Keratinocyte (primary cell): Measurements from ENCODE around the gene EML5. TPM values are rescaled to one million over a fixed set of nuclear protein-coding genes. Genes with fewer than 3 reads are reported as not detected.

Experiments used
- DNase-seq: peaks from one replicate; pipeline ENCODE4 v3.0.0-alpha.2; 2011; ENCODE audit warnings: low read depth, missing footprints, low spot score
- FAIRE-seq: peaks from 2 replicates; lab custom pipeline; 2011; peaks lifted over from hg19 to GRCh38; lab: Jason Lieb, UNC
- H2AFZ ChIP-seq: 2 replicates; pipeline ENCODE4 v1.6.0; 2012; ENCODE audit warnings: low read length, control low read depth, inconsistent platforms; ENCODE audit not compliant: control insufficient read depth
- H3K27ac ChIP-seq: 2 replicates; pipeline ENCODE4 v1.5.1; 2011; ENCODE audit warnings: low read length; ENCODE audit not compliant: control insufficient read depth, insufficient read depth
- H3K27me3 ChIP-seq: 3 replicates; pipeline ENCODE4 v1.6.0; 2011; ENCODE audit warnings: low read length; ENCODE audit not compliant: control insufficient read depth, insufficient read depth; ENCODE audit errors: extremely low read depth
- H3K36me3 ChIP-seq, 2 experiments: 2 replicates in 1 of 2; 3 replicates in 1 of 2; pipeline ENCODE4 v1.5.1; 2011; ENCODE audit warnings: low read length in 2 of 2, mild to moderate bottlenecking in 1 of 2; ENCODE audit not compliant: control insufficient read depth in 2 of 2, insufficient read depth in 2 of 2; ENCODE audit errors: extremely low read depth in 1 of 2
- H3K4me1 ChIP-seq: 3 replicates; pipeline ENCODE4 v1.5.1; 2011; ENCODE audit warnings: low read length; ENCODE audit not compliant: control insufficient read depth, insufficient read depth; ENCODE audit errors: extremely low read depth
- H3K4me2 ChIP-seq: 3 replicates; pipeline ENCODE4 v1.6.0; 2011; ENCODE audit warnings: low read depth, low read length; ENCODE audit not compliant: control insufficient read depth, insufficient read depth; ENCODE audit errors: extremely low read depth
- H3K4me3 ChIP-seq, 3 experiments: fragments of 200-600 bp in 1 of 3; sonication (generic) in 1 of 3; 2 replicates in 2 of 3; 3 replicates in 1 of 3; pipeline ENCODE4 v1.5.1; 2011 to 2016; ENCODE audit warnings: low read length in 3 of 3, mild to moderate bottlenecking in 3 of 3, control low read depth in 2 of 3, inconsistent platforms in 1 of 3, low read depth in 1 of 3, mixed read lengths in 1 of 3, mixed run types in 1 of 3, moderate library complexity in 1 of 3; ENCODE audit not compliant: control insufficient read depth in 2 of 3, insufficient read depth in 2 of 3; ENCODE audit errors: extremely low read depth in 1 of 3
- H3K79me2 ChIP-seq: 2 replicates; pipeline ENCODE4 v1.6.0; 2012; ENCODE audit warnings: low read length; ENCODE audit not compliant: control insufficient read depth, insufficient read depth
- H3K9ac ChIP-seq: 3 replicates; pipeline ENCODE4 v1.6.0; 2011; ENCODE audit warnings: low read length; ENCODE audit not compliant: control insufficient read depth, insufficient read depth; ENCODE audit errors: extremely low read depth
- H3K9me1 ChIP-seq: 3 replicates; pipeline ENCODE4 v1.6.0; 2011; ENCODE audit warnings: low read length; ENCODE audit not compliant: control insufficient read depth, insufficient read depth; ENCODE audit errors: extremely low read depth
- H3K9me3 ChIP-seq: 2 replicates; pipeline ENCODE4 v1.5.1; 2012; ENCODE audit warnings: low read depth, low read length; ENCODE audit not compliant: control insufficient read depth
- H4K20me1 ChIP-seq: 3 replicates; pipeline ENCODE4 v1.6.0; 2011; ENCODE audit warnings: low read length; ENCODE audit not compliant: control insufficient read depth, insufficient read depth; ENCODE audit errors: extremely low read depth
- CTCF ChIP-seq, 3 experiments: IDR thresholded peaks in 1 of 3; conservative IDR thresholded peaks in 1 of 3; optimal IDR thresholded peaks in 1 of 3; 2 replicates in 2 of 3; 3 replicates in 1 of 3; pipeline versions ENCODE3 to v1.5.1; 2011; ENCODE audit warnings: low read length in 3 of 3, mild to moderate bottlenecking in 3 of 3, moderate library complexity in 2 of 3, control low read depth in 1 of 3, inconsistent platforms in 1 of 3; ENCODE audit not compliant: insufficient read depth in 2 of 3; ENCODE audit errors: extremely low read depth in 1 of 3
- EZH2 ChIP-seq: IDR thresholded peaks from one replicate; pipeline ENCODE4 v1.6.1; 2012; ENCODE audit warnings: inconsistent platforms, mild to moderate bottlenecking, low read length, moderate library complexity
- dilution Hi-C: fragments of 300-500 bp; cut with MboI; formaldehyde crosslinking; loops from one replicate; pipeline ENCODE4 v1.7.0; 2020; ENCODE audit warnings: low sequenced_read_pairs; ENCODE audit not compliant: extremely low pct_ligation_motif_present
- polyA plus RNA-seq, 5 experiments: library from polyadenylated mRNA; depleted of rRNA in 3 of 5; stranded (reverse) in 3 of 5; stranded (forward) in 1 of 5; unstranded in 1 of 5; fragments of >200 nt; gene quantifications; 1 replicate in 1 of 5; 2 replicates in 3 of 5; 3 replicates in 1 of 5; pipeline versions ENCODE4 v1.2.1 to v1.2.3, GENCODE V29; 2011 to 2012; ENCODE audit warnings: missing spikeins in 2 of 5, low read depth in 1 of 5, low replicate concordance in 1 of 5

EML5 gene
- polyA plus RNA-seq, 1 donor (not counting 4 experiments of a cell fraction or from before 2014, with no cell fraction given), result 1.4 TPM

- DNase-seq, result no peak
- no peak overlapping the region for H2AFZ ChIP-seq
- TF ChIP-seq EZH2 (no peak), CTCF (optimal IDR thresholded peaks at IDR 0.05 in 1 of 3, IDR thresholded peaks at IDR 0.05 in 1 of 3, conservative IDR thresholded peaks at IDR 0.05 in 1 of 3; ENCODE audit: extremely low read depth in 1 of 3, insufficient read depth in 2 of 3, low read length in 3 of 3) (no peak)
- no peaks in the 10 kb centered on the region for H3K9me1 ChIP-seq
- no peak overlapping the region for H3K4me2 ChIP-seq
- no peak for FAIRE-seq
- H3K79me2 ChIP-seq, result no peaks in the 10 kb centered on the region
- no peaks in the 10 kb centered on the region for H3K27me3 ChIP-seq
- H3K9ac ChIP-seq, result no peak overlapping the region
- dilution Hi-C loops, result no loop called here
- no peak overlapping the region for H3K4me3 ChIP-seq
- H3K4me1 ChIP-seq, result no peaks in the 10 kb centered on the region
- no peaks in the 10 kb centered on the region for H4K20me1 ChIP-seq
- H3K36me3 ChIP-seq, result no peaks in the 10 kb centered on the region
- H3K27ac ChIP-seq, result no peak overlapping the region
- H3K9me3 ChIP-seq, result no peaks in the 10 kb centered on the region
Measured at GRCh38 chr14:88631091-88631490, 161.7 kb downstream of the EML5 start.

GRCh38 chr14:88630565-88630964 lies 162.2 kb downstream of the EML5 start:
- no peak overlapping the region for H3K4me2 ChIP-seq
- H3K9ac ChIP-seq, result no peak overlapping the region
- FAIRE-seq (no peak), DNase-seq (no peak)
- no peaks in the 10 kb centered on the region for H3K36me3 ChIP-seq
- no peak overlapping the region for H3K4me3 ChIP-seq
- no peaks in the 10 kb centered on the region for H3K27me3 ChIP-seq
- H4K20me1 ChIP-seq, result no peaks in the 10 kb centered on the region
- H3K4me1 ChIP-seq, result no peaks in the 10 kb centered on the region
- H2AFZ ChIP-seq, result no peak overlapping the region
- H3K9me3 ChIP-seq, result no peaks in the 10 kb centered on the region
- no peaks in the 10 kb centered on the region for H3K9me1 ChIP-seq
- no peak for TF ChIP-seq CTCF (optimal IDR thresholded peaks at IDR 0.05 in 1 of 3, IDR thresholded peaks at IDR 0.05 in 1 of 3, conservative IDR thresholded peaks at IDR 0.05 in 1 of 3; ENCODE audit: extremely low read depth in 1 of 3, insufficient read depth in 2 of 3, low read length in 3 of 3)
- no peak overlapping the region for H3K27ac ChIP-seq
- dilution Hi-C loops, result no loop called here
- no peaks in the 10 kb centered on the region for H3K79me2 ChIP-seq
